Hindlimb muscle (tissue), 1 donor: ENCODE measurements around the gene OR4D2. TPM values are rescaled to one million over a fixed set of nuclear protein-coding genes. Genes with fewer than 3 reads are reported as not detected.
"Not testable (repeated sequence)": the region's sequence is repeated elsewhere in the genome, so short reads cannot be mapped to it uniquely, and the experiment has no call there.

Experiments used
- DNase-seq: peaks from one replicate; pipeline ENCODE4 v3.0.0-alpha.2; 2013
- polyA plus RNA-seq: library from polyadenylated mRNA; unstranded; fragments of 120-200 nt; gene quantifications from one replicate; pipeline ENCODE4 v1.2.1, GENCODE V29; 2013; ENCODE audit not compliant: insufficient read length

OR4D2 gene
- not detected for polyA plus RNA-seq

DNA sequence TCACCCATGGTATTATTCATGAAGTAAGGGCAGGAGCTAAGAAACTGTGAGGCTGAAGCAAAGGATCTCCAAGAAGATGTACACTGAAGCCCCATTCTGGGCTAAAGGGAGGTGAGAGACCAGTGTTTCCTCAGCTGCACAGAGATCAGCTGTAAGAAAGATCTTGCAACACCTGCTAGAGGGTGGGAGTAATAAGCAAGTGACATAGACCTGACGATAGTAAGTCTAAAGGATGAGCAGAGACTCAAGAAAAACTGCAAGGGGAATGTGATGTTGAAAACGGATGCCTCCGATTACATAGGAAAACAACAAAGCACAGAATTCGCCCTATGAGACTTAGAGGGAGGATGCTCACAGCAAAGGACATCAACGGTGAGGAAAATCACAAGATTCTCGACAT is at the start of gene OR4D2:
TSS of gene OR4D2 (plus strand) at position 301 of the 400 bp plus-strand sequence. CDS start 2,674 bp downstream, outside the sequence.
- no peak for DNase-seq

DNA sequence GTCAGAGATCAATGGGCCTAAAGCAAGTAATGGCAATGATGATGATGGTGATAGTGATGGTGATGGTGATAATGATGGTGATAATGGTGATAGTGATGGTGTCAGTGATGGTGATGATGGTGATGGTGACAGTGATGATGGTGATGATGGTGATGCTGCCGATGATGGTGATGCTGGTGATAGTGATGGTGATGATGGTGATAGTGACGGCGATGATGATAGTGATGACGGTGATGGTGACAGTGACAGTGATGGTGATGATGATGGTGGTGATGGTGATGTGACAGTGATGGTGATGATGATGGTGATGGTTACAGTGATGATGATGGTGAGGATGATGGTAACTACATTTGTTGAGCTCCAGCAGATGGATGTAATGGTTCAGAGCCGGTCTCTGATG is 49.4 kb upstream of the OR4D2 start:
- DNase-seq, result no peak

DNA sequence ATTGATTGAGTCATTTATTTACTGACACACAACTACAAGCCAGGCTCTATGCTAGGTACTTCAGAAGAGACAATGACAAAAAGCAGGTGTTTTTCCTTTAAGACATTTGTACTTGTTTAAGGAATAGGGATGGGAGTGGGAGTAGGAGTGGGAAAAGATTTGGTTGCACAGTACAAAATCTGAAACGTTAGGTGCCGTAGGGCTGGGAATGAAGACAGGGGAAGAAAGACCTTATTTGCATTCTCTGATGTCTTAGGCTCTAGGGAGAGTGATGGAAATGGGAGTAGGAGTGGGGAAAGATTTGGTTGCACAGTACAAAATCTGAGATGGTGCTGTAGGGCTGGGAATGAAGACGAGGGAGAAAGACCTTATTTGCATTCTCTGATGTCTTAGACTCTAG is 47.3 kb upstream of the OR4D2 start:
- DNase-seq, result no peak

DNA sequence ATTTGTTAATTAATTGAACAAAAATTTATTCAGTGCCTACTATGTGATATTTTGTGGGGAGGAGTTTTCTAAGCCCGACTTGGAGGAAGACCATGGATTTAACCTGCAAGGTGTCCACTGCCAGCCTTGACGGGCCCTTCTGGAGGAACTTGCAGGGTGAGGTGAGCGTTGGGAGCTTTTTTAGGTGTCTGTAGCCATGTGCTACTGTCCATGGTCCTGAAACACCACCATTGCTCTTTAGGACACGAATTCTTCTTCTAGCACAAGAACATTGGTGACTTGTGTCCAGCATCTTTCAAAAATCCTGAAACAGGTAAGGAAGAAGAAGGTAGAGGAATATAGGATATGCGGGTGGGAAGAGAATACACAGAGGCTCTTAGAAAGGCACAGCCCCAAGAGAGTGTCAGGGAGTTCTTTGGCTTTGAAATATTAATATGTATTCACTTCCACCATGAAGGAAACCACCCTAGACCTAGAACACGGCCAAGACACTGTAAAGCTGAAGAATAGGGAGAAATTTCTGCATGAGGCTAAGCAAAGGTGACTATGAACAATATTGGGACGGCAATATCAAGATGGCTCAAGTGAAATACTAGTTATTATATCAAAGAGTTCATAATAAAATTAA is 46.5 kb upstream of the OR4D2 start:
- peak; percentile 70 for DNase-seq

DNA sequence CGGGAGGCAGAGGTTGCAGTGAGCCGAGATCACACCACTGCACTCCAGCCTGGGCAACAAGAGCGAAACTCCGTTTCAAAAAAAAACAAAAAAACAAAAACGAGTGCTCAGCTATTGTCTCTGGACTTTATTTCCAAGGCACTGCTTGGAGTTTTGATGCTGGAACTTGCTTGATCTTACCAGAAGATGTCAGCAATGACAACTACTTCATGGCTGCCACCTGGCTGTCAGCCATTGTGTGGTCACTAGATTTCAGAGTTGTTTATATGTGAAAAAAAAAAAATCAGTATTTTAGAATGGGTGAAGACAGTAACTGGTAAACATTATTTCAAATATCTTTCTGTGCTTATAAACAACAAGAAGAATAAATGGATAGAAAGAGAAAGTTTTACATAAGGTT is 44.9 kb upstream of the OR4D2 start:
- no peak for DNase-seq

DNA sequence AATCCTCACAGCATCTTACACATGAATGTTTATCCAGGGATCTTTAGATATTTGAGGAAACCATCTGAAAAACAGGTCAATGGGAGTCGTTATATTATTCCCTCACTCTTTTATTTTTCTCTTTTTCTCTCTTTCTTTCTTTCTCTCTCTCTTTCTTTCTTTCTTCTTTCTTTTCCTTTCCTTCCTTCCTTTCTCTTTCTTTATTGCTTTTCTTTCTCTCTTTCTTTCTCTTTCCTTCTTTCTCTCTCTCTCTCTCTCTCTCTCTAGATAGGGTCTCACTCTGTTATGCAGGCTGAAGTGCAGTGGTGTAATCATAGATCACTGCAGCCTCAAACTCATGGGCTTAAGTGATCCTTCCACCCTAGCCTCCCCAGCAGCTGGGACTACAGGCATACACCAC is 38.9 kb upstream of the OR4D2 start:
- DNase-seq, result no peak

DNA sequence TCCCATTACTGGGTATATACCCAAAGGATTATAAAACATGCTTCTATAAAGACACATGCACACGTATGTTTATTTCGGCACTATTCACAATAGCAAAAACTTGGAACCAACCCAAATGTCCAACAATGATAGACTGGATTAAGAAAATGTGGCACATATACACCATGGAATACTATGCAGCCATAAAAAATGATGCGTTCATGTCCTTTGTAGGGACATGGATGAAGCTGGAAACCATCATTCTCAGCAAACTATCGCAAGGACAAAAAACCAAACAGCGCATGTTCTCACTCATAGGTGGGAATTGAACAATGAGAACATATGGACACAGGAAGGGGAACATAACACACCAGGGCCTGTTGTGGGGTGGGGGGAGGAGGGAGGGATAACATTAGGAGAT is 34.1 kb upstream of the OR4D2 start:
- not testable (repeated sequence) for DNase-seq

DNA sequence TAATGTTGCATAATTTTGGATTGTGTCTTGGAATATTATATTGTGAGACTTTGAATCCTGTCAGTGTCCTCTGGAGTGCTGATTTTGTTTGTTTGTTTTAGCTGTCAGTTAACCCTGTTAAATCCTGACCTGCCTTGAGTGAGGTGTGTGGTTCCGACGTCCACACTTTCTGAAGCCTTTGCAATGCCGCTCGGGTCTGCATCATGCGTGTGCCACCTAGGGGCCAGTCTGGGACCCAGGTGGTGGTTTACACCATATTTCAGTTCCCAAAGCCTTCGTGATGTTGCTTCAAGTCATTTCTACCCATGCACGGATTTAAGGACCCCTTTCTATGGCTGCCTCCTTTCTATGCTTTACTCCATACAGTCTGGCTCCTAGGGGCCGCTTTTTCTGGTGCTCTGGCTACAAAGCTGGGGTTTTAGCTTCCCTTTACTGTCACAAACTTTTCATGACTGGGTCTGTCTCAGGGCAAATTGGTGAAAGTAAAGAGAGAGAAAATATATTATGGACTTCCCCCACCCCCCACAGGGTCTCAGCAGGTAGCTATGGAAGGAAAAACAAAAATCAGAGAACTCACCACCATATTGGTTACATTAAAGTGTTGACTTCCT is 30.0 kb upstream of the OR4D2 start:
- DNase-seq, result no peak

DNA sequence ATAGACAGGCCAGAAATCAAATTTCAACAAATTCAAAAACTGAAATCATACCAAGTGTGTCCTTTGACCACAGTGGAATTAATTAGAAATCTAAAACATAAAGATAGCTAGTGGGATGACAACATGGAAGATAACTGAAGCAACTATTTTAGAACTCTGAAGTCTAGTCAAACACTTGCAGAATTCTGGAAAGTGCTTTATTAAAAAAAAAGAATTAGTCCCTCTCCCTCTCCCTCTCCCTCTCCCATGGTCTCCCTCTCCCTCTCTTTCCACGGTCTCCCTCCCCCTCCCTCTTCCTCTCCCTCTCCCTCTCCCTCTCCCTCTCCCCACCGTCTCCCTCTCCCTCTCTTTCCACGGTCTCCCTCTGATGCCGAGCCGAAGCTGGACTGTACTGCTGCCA is 25.3 kb upstream of the OR4D2 start:
- DNase-seq, result no peak

DNA sequence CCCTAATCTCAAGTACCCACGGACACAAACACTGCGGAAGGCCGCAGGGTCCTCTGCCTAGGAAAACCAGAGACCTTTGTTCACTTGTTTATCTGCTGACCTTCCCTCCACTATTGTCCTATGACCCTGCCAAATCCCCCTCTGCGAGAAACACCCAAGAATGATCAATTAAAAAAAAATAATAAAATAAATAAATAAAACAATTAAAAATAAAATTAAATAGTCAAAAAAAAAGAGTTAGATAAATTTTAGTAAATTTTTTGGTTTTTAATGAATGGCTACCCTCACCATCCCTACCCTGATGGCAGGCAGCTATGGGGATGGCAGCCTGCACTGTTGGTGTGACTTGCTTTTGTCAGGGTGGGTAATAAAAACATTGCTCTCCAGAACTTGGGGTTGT is 23.4 kb upstream of the OR4D2 start:
- DNase-seq, result not testable (repeated sequence)

DNA sequence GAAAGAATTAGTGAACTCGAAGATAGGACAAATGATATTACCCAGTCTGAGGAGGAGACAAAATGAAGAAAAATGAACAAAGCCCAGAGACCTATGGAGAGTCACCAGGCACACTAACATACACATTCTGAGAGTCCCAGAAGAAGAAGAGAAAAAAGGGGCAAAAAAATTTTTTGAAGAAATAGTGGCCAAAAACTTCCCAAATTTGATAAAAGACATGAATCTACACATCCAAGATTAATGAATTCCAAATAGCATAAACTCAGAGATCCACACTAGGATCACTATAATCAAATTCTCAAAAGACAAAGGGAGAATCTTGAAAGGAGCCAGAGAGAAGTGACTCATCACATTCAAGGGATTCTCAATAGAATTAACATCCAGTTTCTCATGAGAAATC is 22.0 kb upstream of the OR4D2 start:
- no peak for DNase-seq

DNA sequence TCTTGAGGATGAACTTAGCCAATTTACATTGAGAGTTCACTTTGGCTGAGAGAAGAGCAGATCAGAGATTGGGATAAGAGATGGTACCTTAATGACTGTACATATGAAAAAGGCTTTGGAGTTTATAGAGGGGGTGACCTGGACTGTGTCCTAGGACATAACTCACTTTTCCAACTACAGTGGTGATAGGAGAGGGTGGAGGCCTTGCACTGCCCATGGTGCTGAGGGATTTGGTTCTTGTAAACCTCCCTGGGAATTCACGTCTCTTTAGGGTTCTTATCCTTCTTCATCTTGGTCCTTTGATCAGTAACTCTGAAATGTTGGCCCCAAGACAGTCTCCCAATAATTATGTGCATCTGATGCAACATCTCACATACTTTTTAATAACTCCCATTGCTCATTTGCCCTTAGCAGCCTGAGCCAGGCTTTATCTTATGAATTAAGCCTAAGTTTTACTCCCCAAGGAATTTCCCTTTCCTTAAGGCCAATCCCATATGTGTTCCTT is 18.8 kb upstream of the OR4D2 start, which contains the start of gene OR4D1:
TSS of gene OR4D1 (plus strand) at position 455 of the 505 bp plus-strand sequence. CDS start 6,770 bp downstream, outside the sequence.
- DNase-seq, result no peak

DNA sequence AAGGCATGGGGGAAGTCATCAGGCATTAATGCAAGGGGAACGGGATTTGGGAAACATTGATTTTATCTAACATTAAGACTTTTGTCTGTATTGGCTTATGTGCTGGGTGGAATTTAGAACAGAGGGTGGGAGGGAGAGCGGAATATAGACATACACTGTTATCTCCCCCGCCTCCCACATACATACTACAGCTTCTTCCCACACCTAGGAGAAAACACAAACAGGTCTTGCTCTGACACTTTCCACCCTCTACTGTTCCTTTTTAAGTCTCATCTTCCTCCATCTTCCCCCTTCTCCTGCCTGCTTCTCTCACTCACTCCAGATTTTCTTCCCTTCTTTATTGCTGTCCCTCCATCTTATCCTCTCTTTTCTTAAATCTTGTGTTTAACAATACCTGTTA is 18.2 kb upstream of the OR4D2 start:
- no peak for DNase-seq

DNA sequence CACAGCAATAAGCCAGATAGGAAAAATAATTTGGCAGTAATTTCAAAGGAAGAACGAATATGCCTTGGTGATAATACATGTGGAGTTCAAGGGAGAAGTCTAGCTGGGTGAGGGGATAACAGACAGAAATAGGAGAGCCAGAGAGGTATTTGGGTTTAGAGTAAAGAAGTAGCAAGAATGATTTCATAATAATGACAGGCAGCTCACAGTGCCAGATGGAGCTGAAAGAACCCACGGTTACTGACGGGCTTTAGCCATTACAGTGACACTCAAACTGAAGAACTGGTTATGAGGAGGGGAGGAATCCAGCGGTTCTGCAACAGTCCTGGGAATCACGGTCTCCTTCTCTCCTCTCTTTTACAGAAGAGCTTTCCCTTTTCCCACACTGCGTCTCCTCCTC is 16.4 kb upstream of the OR4D2 start:
- no peak for DNase-seq

DNA sequence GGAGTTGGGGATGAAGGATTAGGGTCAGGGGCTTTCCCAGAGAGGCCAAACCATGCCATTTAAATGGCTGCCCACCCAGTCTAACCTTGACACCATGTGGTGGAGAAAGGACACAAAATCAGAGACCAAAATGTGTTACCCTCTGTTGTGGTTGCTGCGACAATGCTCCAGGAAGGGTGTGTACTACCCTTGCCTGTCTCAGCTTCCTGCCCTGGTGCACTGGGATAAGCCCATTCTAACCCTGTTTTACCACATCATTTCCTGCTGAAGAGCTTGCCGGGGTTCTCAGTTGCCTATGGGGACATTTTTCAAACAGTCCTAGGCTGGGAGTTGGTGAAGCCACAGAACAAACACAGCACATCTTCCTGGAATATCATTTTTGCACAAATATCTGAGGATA is 13.7 kb upstream of the OR4D2 start:
- DNase-seq, result no peak

DNA sequence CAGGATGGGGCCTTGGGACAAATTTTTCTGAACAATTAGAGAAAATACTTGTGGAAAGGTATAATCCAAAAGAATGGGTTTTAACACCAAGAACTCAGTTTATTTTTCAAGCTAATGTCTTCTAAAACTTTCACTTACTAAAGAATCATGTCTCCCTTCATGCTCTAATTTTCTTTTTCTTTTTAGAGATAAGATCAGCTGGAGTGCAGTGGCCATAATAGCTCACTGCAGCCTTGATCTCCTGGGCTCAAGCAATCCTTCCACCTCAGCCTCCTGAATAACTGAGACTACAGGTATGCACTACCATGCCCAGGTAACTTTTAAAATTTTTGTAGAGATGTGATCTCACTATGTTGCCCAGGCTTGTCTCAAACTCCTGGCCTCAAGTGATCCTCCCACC is 13.1 kb upstream of the OR4D2 start:
- DNase-seq, result no peak

DNA sequence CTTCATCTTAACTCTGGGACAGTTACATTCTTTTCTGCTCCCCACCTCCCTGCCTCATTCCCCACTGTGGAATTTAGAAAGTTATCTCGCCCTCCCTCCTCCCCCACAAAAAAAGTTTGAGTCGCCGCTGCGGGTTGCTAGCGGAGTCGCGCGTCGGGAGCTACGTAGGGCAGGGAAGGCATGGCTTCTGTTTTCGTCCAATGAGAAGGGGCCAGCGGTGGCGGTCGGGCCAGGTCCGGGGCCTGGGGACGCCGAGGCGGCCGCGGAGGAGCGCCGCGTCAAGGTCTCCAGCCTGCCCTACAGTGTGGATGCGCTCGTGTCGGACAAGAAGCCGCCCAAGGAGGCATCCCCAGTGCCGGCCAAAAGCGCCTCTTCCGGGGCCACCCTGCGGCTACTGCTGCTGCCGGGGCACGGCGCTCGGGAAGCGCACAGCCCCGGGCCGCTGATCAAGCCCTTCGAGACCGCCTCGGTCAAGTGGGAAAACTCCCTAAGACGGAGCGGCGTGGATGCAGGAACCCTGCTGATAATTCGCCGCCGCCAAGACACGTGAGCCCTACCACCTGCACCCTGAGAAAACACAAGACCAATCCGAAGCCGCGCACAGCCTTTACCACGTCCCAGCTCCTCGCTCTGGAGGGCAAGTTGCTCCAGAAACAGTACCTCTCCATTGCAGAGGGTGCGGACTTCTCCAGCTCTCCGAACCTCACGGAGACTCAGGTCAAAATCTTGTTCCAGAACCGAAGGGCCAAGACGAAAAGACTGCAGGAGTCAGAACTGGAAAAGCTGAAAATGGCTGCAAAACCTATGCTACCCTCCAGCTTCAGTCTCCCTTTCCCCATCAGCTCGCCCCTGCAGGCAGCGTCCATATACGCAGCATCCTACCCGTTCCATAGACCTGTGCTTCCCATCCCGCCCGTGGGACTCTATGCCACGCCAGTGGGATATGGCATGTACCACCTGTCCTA is 9.7 kb upstream of the OR4D2 start:
- DNase-seq, result peak; percentile 1

DNA sequence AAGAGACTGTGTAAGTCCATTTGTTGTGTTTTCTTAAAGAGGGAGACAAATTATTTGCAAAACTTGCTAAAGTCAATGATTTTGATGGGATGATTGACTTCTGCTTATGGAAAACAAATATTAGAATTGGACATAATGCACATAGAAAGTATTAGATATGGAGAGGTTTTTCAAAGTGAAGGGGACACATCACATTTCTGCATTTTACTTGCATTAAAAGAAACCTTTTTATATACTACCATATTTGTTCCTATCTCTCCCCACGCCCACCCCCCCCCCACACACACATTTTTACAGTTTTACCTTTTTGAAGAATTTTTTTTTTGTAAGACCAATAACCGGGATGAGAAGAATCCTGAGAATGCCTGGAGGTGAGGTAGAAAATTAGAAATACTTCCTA is 8.6 kb upstream of the OR4D2 start:
- DNase-seq, result no peak

DNA sequence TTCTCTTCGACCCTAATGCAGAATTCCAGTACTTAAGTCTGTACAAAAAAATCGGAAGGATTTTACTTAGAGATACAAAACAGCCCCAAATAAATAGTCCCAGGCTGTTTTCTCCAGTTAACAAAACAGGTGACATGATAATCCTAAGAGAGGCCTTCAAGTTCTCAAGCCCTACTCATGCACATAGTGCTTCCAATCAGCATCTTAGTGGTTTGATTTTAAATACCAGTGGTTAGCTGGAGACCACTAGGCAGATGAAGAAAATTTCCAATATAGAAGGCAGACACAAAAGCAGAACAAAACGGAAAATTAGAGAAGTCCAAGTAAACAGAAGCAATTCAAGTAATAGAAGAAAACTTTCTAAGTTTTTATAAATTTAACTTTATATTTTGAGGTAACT is 5.2 kb upstream of the OR4D2 start:
- DNase-seq, result no peak

DNA sequence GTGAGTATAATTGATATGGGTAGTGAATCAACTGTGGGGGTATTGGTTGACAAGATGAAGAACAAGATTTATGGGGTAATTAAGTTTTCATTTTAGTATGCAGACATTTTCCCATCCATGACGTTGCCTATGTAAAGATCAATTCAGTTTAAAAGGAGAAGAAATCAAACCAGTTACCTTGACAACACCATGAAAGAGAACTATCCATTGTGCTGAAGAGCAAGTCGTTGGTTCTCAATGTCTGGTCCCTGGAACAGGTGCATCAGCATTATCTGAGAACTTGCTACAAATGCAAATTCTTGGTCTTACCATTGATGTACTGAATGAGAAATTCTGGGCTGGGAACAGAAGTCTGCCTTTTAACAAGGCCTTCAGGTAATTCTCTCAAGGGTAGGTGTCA is 801 bp upstream of the OR4D2 start:
- no peak for DNase-seq

DNA sequence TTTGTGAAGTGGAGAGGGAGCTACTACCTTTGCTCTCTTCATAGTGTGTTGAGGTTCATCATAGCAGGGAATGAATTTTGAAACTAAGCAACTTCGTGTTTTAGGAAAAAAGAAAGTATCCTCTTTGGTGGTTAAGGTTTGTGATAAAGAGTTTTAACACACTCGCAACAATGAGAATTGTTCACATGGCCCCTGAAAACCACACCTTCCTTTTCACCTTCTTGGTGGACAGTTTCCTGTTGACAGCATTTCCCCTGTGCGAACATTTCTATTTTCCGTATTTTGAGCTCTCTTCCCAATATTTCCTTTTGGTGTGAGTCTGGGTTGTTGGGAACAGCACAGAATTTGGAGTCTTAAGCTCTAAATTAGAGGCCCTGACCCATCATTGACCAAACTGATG is 3.8 kb downstream of the OR4D2 start:
- DNase-seq, result no peak

DNA sequence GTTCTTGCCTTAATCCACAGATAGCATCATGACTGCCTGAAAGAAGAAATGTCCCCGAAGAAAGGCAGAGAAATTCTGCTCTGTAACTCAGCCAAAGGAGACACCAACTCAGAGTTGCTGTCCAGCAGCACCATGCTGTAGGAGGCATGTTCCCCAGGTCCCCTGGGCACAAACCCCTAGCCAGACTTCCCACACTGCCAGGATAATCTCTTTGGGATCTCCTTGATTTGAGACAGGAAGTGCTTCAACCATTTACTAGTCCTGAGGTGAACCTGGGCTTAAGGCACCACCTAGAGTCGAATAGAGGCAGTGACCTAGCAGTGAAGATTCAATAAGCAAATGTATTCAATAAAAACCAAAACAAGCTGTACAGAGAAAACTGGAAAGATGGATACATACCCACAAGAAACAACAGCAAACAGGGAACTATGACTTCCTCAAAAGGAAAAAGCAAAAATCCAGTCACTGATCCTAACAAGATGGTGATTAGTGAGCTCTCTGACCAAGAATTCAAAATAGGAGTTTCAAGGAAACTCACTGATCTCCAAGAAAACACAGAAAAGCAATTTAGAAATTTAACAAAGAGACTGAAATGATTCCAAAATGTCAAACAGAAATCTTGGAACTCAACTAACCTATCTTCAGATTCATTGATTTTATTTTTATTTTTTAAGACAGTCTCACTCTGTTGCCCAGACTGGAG is 5.7 kb downstream of the OR4D2 start:
- no peak for DNase-seq

DNA sequence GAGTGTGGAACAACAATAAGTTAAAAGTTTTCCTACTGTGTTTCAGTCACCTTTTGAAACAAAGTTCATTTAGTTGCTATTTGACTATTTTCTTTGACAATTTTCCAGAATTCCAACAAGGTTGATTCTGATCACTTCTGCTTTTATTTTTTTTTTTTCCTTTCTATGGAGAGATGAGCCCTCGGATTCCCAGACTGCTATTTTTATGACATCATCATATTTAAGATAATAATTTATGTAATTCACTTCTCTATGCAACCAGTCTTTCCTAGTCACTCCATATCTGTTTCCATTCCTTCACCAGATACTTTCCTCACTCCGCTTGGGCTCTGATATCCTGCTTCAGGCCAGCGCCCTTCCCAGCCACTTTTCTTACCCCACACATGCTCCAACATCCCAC is 8.1 kb downstream of the OR4D2 start:
- no peak for DNase-seq
